Activated CD8-positive, alpha-beta memory T cell treated with anti-CD3 and anti-CD28 coated beads, Interleukin-2, amount 50 U/mL, for 48 hours (primary cell): Measurements from ENCODE around the gene ZNF462.

Experiments used
- DNase-seq: peaks from one replicate; pipeline ENCODE4 v3.0.0-alpha.2; 2020

Gene ZNF462

DNA sequence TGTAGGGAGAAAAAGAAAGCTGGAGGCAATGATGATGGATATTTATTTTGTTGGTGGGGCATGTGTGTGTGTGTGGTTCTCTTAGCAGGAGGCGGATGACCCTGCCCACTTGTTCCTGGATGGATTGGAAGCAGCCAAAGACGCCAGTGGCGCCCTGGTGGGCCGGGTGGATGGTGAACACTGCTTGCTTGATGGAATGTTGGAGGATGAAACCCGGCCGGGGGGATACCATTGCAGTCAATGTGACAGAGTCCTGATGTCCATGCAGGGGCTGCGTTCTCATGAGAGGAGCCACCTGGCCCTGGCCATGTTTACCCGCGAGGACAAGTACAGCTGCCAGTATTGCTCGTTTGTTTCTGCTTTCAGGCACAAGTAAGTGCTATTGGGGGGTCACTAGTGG is 69.2 kb downstream of the ZNF462 start:
- no peak for DNase-seq

DNA sequence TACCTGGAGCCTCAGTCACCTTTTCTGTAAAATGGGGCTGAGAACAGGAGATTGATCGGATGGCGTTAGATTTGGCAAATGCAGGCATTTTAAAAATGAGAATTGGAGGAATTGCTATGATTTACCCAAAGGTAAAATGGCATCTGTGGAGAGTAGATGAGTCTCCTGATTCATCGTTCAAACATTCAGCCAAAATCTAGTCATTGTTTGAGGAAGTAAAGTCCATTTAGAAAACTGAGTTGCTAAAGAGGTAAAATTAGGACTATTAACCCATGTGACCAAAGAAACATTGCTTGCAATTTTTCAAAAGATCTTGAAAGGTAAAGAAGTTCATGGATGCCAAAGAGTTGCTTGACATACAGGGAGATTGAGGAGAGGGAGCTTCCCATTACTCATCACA is 69.7 kb downstream of the ZNF462 start:
- no peak for DNase-seq

DNA sequence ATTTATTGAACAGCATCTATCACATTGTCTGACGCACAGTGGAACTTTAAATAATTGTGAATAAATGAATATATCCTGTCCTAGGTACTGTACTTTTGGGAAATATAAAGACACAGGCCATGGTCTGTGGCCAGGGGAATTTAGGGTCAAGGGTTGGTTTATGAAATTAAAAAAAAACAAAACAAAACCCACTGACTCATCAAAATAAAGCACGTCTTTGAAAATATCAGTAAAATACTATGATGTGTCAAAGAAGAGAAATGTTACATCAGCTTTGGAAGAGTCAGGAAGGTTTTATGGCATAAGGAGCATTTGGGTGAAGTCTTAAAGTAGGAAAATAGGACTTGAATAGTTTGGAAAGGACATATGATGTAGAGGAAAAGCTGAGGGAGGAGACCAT is 70.5 kb downstream of the ZNF462 start:
- no peak for DNase-seq

DNA sequence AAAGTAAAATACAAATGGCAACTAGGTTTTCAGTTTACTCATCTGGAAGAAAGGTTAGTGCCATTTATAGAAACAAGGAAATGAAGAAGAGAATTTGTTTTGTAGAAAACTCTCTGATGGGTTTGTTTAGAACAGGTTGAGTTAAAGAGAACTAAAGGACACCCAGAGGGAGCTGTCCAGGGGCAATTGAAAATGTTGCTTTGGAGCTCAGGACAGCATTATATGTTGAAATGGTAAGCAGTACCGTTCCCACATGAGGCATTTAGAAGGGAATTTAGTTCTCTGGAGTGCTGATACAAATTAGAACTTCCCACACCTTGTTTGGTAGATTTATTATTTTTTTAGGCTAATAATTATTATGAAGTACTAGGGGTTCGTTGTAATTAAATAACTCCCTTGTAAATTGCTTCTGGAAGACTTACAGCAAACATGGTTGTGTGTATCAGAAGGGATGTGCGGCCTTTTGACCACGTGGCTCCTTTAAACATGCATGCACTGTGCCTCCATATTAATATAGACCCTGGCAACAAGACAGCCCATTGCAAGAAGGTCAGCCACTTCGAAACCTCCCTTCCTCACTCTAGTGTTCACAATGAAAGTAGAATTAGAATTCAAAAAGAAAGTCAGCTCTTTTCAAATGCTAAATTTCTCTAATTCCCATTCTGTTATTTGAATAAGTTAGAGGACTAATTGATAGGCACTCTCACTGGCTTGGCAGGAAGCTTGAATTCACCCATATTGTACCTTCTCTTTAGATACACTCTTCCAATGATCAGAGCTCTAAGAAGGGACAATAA is 71.7 kb downstream of the ZNF462 start:
- no peak for DNase-seq

DNA sequence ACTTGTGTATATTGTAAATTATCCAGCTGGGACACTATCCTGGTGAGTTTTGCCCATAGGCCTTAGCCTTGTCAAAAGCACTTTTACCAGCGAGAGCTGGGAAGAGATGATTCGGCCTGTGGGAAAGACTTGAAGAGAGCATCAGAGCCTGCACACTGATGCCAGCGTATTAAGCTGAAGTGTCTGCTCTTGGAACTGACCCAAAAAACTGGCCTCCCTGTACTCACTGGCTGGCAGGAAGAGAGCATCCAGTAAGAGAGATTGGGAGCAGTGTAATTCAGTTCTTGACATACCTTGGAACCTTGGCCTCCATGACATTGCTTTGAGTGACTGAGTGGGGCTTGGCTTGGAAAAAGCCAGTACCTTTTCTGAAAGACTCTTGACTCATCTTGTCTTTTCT is 73.7 kb downstream of the ZNF462 start:
- DNase-seq = no peak

DNA sequence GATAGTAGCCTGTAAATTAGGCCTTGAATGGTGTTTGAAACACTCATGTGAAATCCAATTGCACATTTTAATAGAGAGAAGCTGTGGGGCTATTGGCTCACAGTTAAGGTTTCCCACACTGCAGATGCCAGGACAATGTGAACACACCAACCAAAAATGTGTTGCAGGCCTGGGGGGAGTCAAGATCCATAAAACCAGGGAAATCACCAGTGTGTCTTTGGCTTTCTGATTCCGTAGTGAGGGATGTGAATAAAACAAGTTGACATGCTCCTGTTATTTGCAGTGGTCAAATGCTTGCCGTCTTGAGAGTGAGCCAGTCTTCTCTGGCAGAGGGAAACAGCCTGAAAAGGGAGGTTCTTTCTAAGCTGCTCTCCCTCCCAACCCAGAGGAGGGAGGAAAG is 79.0 kb downstream of the ZNF462 start:
- DNase-seq = no peak

DNA sequence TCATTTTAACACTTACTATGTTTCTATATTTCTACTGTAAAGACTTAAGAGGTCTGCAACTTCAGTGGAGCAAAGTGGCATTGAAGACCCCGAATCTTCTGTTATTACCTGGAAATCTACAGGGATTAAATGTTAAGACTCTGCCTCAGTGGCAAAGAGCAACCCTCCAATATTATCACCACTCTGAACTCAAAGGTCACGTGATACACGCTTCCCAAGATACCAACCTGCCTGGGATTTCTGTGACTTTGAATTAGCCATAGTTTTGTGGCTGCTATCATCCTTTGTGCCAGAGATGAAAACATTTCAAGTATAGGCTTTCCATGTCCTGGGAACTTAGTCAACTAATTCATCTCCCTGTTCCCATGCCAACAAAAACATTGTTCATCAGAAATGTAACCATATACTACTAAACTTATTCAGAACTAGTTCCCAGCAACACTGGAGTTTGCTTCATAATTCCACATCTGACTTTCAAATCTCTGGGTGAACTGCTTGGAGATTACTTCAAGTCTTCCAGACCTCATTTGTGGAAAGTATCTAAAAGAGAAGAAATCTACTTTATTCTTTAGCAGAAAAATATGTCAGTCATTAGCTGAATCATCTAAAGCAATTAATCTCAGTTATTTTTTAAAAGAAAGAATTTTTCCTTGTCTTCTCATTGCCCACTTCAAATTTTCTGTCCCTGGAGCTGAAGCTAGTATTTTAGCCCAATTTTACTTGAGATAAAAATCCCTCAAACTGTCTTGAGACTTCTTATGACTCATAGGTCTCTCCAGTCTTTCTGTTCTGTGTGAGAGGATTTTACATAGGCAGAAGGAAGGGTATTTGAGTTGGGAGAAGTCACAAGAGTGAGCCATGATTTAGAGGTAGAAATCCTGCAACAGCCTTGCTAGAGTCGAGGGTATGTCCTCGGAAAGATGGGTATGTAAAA is 83.0 kb downstream of the ZNF462 start:
- DNase-seq = no peak

DNA sequence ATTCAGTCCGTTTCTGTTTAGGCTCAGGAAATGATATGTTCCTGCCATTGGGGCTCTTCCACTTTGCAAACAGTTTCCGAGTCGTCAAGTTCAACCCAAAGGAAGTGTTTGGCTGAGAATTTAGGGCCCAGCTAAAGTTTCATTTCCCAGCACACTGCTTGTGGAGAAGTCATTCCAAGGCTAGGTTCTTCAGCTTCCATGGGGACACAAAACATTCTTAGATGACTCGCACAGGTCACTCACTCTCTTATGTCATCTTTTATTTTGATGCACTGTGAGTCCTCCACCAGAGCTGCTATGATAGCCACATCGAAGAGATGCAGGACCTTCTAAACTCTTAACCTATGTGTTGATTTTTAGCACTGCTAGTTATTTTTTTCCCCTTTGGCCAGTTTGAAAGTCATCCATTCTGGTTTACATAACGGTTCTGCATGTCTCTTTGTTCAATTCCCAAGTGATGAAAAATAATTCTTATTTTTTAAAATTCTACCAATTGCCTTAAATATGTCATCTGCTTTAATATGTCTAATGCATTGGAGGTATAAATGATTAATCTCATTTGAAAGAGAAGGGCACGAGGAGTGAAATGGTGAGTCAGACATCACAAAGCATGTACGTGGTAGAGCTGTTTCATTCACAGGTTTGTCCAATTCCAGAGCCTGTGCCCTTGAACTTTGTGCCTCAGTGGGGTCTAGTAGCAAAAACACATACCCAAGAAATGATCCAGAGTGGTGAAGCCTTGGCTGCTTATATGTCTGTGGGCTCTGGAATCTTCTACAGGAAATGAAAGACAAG is 84.3 kb downstream of the ZNF462 start:
- no peak for DNase-seq

DNA sequence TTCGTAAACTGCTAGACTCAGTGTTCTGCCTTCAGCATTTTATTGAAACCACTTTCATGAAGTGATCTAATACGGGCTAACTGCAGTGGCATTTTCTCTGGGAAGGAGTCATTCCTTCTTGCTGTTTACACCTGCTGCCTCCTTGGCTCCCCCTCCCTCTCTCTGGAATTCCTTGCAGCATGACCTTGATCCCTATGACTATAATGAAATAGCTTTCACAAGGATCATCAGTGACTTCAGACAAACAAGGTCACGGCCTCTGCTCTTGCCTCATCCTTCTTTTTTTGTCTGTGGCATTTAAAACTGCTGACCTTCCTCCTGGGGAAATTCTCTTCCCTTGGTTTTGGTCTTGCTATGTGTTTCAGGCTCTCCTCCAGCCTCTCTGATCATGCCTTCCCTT is 90.2 kb downstream of the ZNF462 start:
- DNase-seq = no peak

DNA sequence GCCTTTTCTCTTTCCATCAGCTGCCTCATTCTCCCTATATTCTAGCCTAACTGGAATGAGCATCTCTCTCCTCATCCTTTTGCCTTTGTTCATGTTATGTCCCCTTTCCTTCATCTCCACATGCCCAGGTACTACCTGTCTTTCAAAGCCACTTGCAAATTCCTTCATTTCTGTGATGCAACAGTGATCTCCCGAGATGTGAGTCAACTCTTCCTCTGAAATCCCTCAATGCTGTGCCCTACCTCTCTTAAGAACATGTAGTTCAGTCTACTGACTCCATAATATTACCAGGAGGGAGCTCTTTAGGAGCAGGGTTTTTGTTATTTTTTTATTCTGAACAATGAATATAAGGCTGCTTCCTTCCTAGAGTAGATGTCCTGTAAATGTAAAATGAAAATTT is 91.6 kb downstream of the ZNF462 start:
- no peak for DNase-seq

DNA sequence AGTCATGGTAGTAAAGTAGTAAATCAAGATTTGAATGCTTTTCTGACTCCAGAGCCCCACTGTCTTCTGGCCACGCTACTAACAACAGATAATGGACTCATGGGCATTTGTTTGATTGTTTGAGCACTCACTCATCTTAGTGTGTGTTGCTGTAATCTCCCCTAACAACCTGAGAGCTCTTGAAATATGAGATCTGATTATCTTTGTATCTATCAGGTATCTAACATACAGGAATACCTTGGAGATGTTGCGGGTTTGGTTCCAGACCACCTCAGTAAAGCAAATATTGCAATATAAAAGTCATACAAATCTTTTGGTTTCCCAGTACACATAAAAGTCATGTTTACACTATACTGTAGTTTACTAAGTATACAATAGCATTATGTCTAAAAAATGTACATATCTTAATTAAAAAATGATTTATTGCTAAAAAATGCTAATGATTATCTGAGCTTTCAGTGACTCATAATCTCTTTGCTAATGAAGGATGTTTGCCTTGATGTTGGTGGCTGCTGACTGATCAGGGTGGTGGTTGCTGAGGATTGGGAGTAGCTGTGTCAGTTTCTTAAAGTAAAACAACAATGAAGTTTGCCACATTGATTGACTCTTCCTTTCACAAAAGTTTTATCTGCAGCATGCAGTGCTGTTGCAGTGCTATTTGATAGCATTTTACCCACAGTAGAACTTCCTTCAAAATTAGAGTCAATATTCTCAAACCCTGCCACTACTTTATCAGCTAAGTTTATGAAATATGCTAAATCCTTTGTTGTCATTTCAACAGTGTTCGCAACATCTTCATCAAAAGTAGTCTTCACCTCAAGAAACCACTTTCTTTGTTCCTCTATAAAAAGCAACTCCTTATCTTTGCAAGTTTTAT is 92.2 kb downstream of the ZNF462 start:
- no peak for DNase-seq

DNA sequence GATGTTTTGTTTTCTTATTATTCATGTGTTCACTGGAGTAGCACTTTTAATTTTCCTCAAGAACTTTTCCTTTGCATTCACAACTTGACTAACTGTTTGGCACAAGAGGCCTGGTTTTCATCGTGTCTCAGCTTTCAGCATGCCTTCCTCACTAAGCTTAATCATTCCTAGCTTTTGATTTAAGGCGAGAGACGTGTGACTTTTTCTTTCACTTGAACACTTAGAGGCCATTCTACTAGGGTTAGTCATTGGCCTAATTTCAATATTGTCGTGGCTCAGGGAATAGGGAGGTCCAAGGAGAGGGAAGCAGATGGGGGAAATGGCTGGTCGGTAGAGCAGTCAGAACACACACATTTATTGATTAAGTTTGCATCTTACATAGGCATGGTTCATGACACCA is 94.0 kb downstream of the ZNF462 start:
- no peak for DNase-seq

DNA sequence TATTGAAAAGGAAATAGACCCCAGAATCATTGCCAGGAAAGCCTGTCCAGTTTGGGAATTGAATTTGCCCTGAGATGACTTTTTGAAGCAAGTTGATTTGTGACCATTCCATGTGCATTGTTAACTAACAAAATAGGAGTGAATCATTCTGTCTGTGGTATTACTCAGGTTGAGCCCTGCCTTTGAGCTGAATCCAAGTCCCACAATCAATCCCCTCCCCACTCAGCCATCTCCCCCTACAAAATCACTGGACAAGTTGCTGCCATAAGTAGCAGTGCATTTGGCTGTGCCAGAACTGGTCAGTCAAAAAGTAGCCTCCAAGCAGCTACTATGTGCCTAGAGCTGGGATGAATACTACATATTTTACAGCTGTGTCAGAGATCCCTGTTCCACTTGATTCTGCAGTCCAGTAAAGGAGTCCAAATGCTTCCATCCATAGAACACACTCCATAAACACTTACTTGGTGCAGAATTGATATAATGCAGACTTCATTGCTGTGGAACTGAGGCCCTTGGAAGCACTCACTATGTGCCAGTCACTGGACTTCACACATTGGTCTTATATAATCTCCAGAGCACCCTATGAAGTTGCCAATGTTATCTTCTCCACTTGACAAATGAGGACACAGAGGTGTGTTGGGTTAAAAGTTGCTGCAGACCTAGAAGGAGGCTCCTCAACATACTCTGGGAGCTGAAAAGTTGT is 96.1 kb downstream of the ZNF462 start:
- no peak for DNase-seq

DNA sequence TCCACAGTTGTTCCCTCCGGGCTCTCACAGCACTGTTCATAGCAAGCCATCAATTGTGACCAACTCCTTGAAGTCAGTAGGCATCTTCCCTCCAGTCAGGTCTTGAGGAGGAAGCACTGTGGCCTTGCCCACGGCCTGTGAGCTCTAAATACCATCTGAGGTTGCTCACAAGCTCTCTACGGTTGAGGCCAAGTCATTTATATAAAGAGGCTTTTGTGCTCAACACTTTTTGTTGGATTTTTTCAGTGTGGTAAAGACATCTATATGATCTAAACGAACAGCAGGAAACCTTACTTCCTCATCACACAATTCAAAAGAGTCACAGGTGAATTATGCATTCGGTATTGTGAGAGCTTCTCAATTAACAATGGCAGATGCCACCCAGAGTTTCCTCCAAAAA is 97.3 kb downstream of the ZNF462 start:
- DNase-seq = no peak

DNA sequence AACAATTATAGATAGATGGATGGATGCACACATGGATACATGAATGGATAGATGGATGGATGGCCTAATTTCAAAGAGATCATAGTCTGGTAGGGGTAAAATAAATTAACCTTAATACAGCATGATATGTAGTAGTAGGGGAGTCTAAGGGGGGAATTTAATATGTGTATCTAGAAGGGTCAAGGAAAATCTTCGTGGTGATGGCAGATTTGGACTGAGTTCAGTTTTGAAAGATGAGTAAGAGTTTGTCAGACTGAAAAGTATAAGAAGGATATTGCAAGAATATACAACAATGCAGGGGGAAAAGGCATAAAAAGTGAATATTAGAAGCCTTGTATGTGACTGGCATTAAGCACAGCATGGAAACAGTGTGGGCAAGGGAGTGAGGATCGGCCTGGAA is 98.7 kb downstream of the ZNF462 start:
- no peak for DNase-seq

DNA sequence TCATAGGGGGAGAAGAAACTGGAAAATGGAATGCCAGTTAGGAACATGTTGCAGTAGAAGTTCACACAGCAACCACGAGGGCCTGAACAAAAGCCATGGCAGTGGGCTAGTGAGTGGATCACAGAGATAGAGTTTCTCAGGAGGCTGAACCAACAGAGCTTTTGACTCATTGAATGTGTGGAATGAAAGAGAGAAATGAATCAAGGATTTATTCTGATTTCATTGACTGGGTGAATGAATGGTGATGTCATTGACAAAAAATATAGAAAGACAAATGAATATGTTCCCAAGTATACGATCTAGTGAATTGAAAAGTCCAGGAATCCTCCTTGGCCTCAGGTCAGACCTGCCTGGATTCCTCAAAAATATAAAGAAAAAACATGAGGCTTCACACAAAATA is 99.2 kb downstream of the ZNF462 start:
- no peak for DNase-seq

DNA sequence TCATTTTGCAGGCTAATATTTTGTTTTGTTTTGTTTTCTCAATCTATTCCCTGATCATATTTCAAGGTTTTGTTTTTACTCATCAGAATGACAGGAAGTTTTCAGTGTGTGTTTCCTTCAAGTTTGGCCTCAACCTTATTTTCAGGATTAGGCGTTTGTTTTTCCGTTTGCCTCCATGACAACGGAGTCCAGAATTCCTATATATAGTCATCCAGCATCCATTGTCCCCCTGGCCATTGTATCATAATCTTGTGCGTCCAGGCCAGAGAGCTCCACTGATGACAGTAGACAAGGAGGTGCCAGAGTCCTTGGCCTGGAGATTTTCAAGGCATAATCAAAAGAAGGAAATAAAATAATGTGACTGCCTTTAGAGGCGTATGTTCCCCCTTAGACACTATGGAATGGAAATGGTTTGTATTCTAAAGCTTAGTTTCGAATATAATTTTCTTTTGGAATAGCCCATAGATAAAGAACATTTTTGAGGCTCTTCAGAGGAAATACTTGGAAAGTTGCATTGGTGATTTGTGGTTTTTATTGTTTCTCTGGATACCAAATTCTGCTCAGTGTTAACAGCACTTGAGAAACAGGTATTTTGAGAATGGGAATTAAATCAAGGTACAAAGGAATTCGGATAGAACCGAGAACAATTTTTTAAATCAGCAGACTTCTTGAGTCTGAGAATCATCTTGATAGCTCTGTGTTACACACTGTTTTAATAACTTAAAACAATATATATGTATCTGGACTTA is 99.8 kb downstream of the ZNF462 start:
- DNase-seq = no peak

DNA sequence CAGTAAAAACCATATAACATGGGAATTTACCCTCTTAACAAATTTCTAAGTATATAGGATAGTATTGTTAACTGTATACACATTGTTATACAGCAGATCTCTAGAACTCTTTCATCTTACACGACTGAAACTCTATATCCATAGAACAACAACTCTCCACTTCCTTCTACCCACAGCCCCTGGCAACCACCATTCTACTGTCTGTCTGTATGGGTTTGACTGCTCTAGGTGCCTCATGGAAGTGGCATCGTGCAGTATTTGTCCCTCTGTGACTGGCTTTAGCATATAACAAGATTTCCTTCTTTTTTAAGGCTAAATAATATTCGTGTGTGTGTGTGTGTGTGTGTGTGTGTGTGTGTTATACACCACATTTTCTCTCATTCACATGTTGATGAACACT is 100.7 kb downstream of the ZNF462 start:
- DNase-seq = no peak

DNA sequence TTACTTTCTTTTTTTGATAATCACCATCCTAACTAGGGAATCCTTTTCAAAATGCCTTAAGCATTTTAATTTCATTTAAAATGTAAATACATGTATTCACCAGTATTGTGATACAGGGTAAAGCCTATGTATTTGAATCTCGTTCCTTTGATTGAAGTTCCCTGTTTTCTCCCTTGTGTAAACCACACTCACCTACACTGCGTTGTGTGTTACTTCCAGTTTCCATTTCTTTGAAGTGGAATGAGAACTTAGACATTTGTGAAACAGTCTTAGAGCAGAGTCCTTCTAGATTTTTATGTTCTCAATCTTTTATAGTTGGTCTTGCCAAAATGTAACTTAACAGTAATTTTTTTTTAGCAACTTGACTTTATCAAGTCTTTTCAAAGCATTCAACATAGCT is 101.4 kb downstream of the ZNF462 start:
- no peak for DNase-seq

DNA sequence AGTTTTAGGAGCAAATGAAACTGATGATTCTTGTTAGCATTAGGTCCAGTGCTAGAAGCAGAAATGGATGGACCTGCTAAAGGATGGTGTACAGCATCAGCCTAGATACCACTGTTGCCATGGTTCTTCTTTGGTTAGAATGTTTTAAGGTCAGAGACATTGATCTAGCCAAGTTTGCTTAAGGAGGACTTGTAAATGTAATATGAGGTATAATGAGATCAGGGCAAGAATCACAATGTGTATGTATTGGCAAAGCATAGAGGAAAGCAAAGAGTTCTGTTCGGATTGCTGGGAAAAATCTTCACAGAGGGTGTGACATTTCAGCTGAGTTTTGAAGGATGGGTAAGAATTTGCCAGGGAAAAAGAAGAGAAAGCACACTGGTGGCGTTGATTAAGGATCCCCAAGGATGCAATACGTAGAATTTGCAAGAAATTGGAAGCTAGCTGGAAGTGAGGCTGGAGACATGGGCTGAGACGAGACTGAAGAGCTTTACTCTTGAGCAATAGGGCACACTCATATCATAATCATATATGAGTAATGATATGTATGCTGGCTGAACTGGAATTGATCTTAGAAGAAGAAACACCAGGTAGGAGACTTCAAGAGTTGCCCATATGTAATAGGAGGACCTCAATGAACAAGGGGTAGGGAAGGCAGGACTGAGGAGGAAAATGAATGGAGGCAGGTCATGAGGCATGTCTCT is 102.0 kb downstream of the ZNF462 start:
- DNase-seq = no peak
